LNCAP (cell line): ENCODE measurements around the gene PDE7B.

ENCODE experiments used
- TF ChIP-seq, protein P1 (sequence below): fragments of 450-650 bp; IDR thresholded peaks from 2 replicates; pipeline ENCODE4 v1.5.1; 2017; ENCODE audit warnings: mild to moderate bottlenecking

The PDE7B gene

GRCh38 chr6:136022224-136022874 is 170.8 kb downstream of the PDE7B start:
- TF ChIP-seq, protein P1, sequence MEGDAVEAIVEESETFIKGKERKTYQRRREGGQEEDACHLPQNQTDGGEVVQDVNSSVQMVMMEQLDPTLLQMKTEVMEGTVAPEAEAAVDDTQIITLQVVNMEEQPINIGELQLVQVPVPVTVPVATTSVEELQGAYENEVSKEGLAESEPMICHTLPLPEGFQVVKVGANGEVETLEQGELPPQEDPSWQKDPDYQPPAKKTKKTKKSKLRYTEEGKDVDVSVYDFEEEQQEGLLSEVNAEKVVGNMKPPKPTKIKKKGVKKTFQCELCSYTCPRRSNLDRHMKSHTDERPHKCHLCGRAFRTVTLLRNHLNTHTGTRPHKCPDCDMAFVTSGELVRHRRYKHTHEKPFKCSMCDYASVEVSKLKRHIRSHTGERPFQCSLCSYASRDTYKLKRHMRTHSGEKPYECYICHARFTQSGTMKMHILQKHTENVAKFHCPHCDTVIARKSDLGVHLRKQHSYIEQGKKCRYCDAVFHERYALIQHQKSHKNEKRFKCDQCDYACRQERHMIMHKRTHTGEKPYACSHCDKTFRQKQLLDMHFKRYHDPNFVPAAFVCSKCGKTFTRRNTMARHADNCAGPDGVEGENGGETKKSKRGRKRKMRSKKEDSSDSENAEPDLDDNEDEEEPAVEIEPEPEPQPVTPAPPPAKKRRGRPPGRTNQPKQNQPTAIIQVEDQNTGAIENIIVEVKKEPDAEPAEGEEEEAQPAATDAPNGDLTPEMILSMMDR, result no peak

GRCh38 chr6:136024711-136025110 is 173.2 kb downstream of the PDE7B start:
- TF ChIP-seq, protein P1, result no peak

DNA sequence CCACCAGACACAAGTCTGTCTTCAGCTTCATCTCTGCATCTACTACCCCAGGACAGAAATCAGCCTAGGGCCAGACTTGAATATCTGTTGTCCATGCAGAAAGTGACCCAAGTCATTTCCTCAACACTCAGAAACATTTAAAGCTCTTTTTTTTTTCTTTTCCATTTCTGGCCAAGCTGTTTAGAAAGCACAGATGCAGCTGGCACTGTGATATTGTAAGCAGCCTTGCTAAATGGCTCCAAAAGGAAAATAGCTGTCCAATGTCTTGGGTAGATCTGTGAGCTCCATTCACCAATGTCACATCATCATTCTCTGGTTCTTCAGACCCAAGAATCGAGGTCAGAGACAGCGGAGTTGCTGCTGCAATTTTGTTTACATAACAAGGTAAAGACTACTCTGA is 174.2 kb downstream of the PDE7B start:
- TF ChIP-seq, protein P1, result no peak

- TF ChIP-seq, protein P1, result no peak
Measured at GRCh38 chr6:136030131-136030530, 178.6 kb downstream of the PDE7B start.

DNA sequence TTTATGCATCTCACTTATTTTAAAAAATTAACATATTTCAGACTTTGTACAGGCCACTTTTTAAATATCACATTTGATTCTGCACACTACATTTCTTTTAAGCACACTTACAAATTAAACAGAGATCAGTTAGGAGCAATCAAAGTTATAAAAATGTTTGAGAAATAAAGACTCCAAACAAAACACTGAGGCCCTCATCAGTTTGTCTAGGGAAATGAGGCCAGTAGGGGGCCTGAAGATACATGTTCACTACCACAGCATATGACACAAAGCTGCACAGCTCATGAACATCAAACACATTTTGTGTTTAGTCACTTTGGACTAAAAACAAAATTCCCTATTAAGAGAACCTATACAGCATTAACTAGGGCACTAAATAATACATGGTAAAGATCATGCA is 180.5 kb downstream of the PDE7B start:
- TF ChIP-seq, protein P1, result peak; percentile 64

GRCh38 chr6:136033416-136033815 is 181.9 kb downstream of the PDE7B start:
- TF ChIP-seq, protein P1, result no peak

GRCh38 chr6:136034422-136034821 is 182.9 kb downstream of the PDE7B start:
- TF ChIP-seq, protein P1, result no peak
